Activated CD8-positive, alpha-beta T cell treated with anti-CD3 and anti-CD28 coated beads, Interleukin-2, amount 10 ng/mL, durations not matched to agents 7 days and 5 days (primary cell): ENCODE measurements around the gene CEACAM3. TPM values are rescaled to one million over a fixed set of nuclear protein-coding genes. Genes with fewer than 3 reads are reported as not detected.

ENCODE experiments used
- ATAC-seq: fragments of 150-1000 bp; cut with Tn5 transposase; one replicate; pipeline ENCODE4 v1.10.0; 2021; ENCODE audit warnings: moderate library complexity
- CTCF ChIA-PET: fragments of 350-600 bp; sonication (Branson Sonifier 250); formaldehyde crosslinking; loops from one replicate; lab custom pipeline; 2021; ENCODE audit warnings: antibody characterized with exemption; lab: Charles Lee
- POLR2A ChIA-PET: fragments of 350-600 bp; sonication (Branson Sonifier 250); formaldehyde crosslinking; loops from one replicate; lab custom pipeline; 2021; ENCODE audit warnings: antibody characterized with exemption; lab: Charles Lee
- DNase-seq: peaks from one replicate; pipeline ENCODE4 v3.0.0-alpha.2; 2020
- H3K27ac Mint-ChIP-seq: one replicate; pipeline ENCODE4 v1.8.0; 2021; ENCODE audit warnings: mild to moderate bottlenecking, mixed read lengths
- H3K27me3 Mint-ChIP-seq: one replicate; pipeline ENCODE4 v1.8.0; 2021; ENCODE audit warnings: low read depth, mixed read lengths
- H3K36me3 Mint-ChIP-seq: one replicate; pipeline ENCODE4 v1.8.0; 2021; ENCODE audit warnings: low read depth, mixed read lengths
- H3K4me1 Mint-ChIP-seq: one replicate; pipeline ENCODE4 v1.8.0; 2021; ENCODE audit warnings: low read depth, mixed read lengths
- H3K4me3 Mint-ChIP-seq: one replicate; pipeline ENCODE4 v1.8.0; 2021; ENCODE audit warnings: mild to moderate bottlenecking, mixed read lengths
- H3K9me3 Mint-ChIP-seq: one replicate; pipeline ENCODE4 v1.8.0; 2022; ENCODE audit warnings: mixed read lengths; ENCODE audit not compliant: insufficient read depth
- total RNA-seq, 2 experiments: library from RNA; stranded (reverse); gene quantifications; one replicate each; pipeline ENCODE4 v1.2.3, GENCODE V29; 2021

Gene CEACAM3
- total RNA-seq, 2 experiments from 2014 or later, result not detected

- CTCF ChIA-PET, result no interaction called here
- DNase-seq, result no peak
- no peak overlapping the region for H3K27ac Mint-ChIP-seq
Measured at GRCh38 chr19:41845051-41845590, 48.7 kb downstream of the CEACAM3 start.

GRCh38 chr19:41847351-41848105 lies 51.1 kb downstream of the CEACAM3 start:
- CTCF ChIA-PET, result interaction anchor here (1.5 kb wide), 1 partner anchor 26 kb away, joined by 3 read pairs; no protein-coding TSS in a partner anchor

More at GRCh38 chr19:41845051-41845590, 48.7 kb downstream of the CEACAM3 start:
- POLR2A ChIA-PET, result no interaction called here
- no peak for ATAC-seq
- peaks cover 8% of the 10 kb centered on the region for H3K27me3 Mint-ChIP-seq
- H3K4me1 Mint-ChIP-seq, result no peaks in the 10 kb centered on the region
- no peak overlapping the region for H3K4me3 Mint-ChIP-seq
- no peaks in the 10 kb centered on the region for H3K36me3 Mint-ChIP-seq
- no peaks in the 10 kb centered on the region for H3K9me3 Mint-ChIP-seq

GRCh38 chr19:41848666-41849065 lies 52.3 kb downstream of the CEACAM3 start:
- Mint-ChIP-seq H3K9me3 (no peaks in the 10 kb centered on the region), H3K36me3 (no peaks in the 10 kb centered on the region), H3K27me3 (peaks cover 22% of the 10 kb centered on the region), H3K27ac (no peak overlapping the region), H3K4me1 (no peaks in the 10 kb centered on the region), H3K4me3 (no peak overlapping the region)
- ChIA-PET POLR2A (no interaction called here), CTCF (interaction anchor here (1.1 to 1.7 kb wide), 3 partner anchors 11 to 95 kb away, joined by 4 read pairs; no protein-coding TSS in a partner anchor)
- no peak for DNase-seq
- ATAC-seq, result no peak

More at GRCh38 chr19:41847351-41848105, 51.1 kb downstream of the CEACAM3 start:
- POLR2A ChIA-PET, result no interaction called here
- Mint-ChIP-seq H3K27me3 (peaks cover 19% of the 10 kb centered on the region), H3K9me3 (no peaks in the 10 kb centered on the region), H3K4me3 (no peak overlapping the region), H3K4me1 (no peaks in the 10 kb centered on the region), H3K27ac (no peak overlapping the region), H3K36me3 (no peaks in the 10 kb centered on the region)
- ATAC-seq (no peak), DNase-seq (no peak)

GRCh38 chr19:41849067-41849466 lies 52.7 kb downstream of the CEACAM3 start:
- DNase-seq, result no peak
- no peak for ATAC-seq
- CTCF ChIA-PET, result interaction anchor here (1.1 to 1.7 kb wide), 3 partner anchors 10 to 96 kb away, joined by 4 read pairs; no protein-coding TSS in a partner anchor
- H3K4me1 Mint-ChIP-seq, result no peaks in the 10 kb centered on the region
- no peak overlapping the region for H3K27ac Mint-ChIP-seq
- peaks cover 22% of the 10 kb centered on the region for H3K27me3 Mint-ChIP-seq
- H3K9me3 Mint-ChIP-seq, result no peaks in the 10 kb centered on the region
- no peak overlapping the region for H3K4me3 Mint-ChIP-seq
- POLR2A ChIA-PET, result no interaction called here
- no peaks in the 10 kb centered on the region for H3K36me3 Mint-ChIP-seq

DNA sequence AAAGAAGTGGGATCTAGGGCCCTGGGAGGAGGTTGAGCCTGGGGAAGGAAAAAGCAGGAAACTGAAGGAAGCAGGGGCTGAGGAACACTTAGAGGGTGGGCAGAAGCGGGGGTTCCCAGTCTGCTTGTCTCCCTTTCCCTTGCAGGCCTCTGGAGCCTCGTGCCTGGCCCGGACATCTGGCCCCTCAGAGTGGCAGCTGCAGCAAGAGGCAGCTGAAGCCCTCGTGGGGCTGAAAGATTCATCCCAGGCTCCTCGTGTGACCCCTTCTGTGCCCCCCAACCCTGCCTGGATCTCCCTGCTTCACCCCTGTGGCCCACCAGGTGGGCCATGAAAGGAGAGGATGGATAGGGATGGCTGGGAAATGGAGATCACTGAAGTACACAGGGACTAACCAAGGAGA lies 54.0 kb downstream of the CEACAM3 start:
- Mint-ChIP-seq H3K4me1 (no peaks in the 10 kb centered on the region), H3K9me3 (no peaks in the 10 kb centered on the region), H3K4me3 (no peak overlapping the region), H3K27me3 (peaks cover 31% of the 10 kb centered on the region), H3K27ac (no peak overlapping the region), H3K36me3 (no peaks in the 10 kb centered on the region)
- DNase-seq (no peak), ATAC-seq (no peak)
- ChIA-PET POLR2A (no interaction called here), CTCF (interaction anchor here (1.4 to 1.7 kb wide), 3 partner anchors 9 to 97 kb away, joined by 4 read pairs; no protein-coding TSS in a partner anchor)

- CTCF ChIA-PET, result interaction anchor here (1.1 to 2.8 kb wide), 4 partner anchors 8 to 183 kb away, joined by 3 to 8 read pairs (median 4); no protein-coding TSS in a partner anchor
- DNase-seq (no peak), ATAC-seq (no peak)
- Mint-ChIP-seq H3K27me3 (peaks cover 30% of the 10 kb centered on the region), H3K27ac (no peak overlapping the region), H3K4me3 (no peak overlapping the region), H3K9me3 (no peaks in the 10 kb centered on the region), H3K4me1 (no peaks in the 10 kb centered on the region), H3K36me3 (no peaks in the 10 kb centered on the region)
- POLR2A ChIA-PET, result interaction anchor here (0.7 kb wide), 1 partner anchor 9 kb away, joined by 3 read pairs; no protein-coding TSS in a partner anchor
Measured at GRCh38 chr19:41851456-41851855, 55.1 kb downstream of the CEACAM3 start.

DNA sequence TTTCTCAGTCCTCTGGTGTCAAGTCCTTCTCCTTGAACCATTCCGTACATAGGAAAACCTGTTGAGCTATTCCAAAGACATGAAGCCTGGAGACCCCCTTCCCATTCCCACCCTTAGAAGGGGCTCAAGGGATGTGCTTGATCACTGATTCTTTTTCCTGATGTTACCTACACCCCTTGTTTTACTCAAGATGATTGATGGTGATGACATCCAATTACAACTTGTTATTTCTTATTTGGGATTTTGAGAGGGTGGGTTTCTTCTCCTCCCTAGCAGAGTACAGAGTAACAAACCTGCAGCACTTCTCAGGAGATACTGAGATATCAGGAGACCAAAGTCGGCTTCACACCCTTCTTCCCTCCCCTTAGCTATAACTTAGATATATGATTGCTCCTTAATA lies 57.0 kb downstream of the CEACAM3 start:
- H3K9me3 Mint-ChIP-seq, result no peaks in the 10 kb centered on the region
- no peak overlapping the region for H3K4me3 Mint-ChIP-seq
- CTCF ChIA-PET, result interaction anchor here (1.3 to 2.8 kb wide), 2 partner anchors 58 to 106 kb away, joined by 3 to 8 read pairs; partner anchors contain the start of gene RABAC1
- no peaks in the 10 kb centered on the region for H3K36me3 Mint-ChIP-seq
- H3K27me3 Mint-ChIP-seq, result peaks cover 34% of the 10 kb centered on the region
- POLR2A ChIA-PET, result no interaction called here
- H3K4me1 Mint-ChIP-seq, result no peaks in the 10 kb centered on the region
- no peak for ATAC-seq
- no peak for DNase-seq
- no peak overlapping the region for H3K27ac Mint-ChIP-seq

- no peak for DNase-seq
- ChIA-PET CTCF (interaction anchor here (1.3 to 2.8 kb wide), 2 partner anchors 59 to 105 kb away, joined by 3 to 8 read pairs; partner anchors contain the start of gene RABAC1), POLR2A (no interaction called here)
- no peaks in the 10 kb centered on the region for H3K9me3 Mint-ChIP-seq
- H3K4me3 Mint-ChIP-seq, result no peak overlapping the region
- H3K27me3 Mint-ChIP-seq, result peaks cover 34% of the 10 kb centered on the region
- no peak for ATAC-seq
- H3K27ac Mint-ChIP-seq, result no peak overlapping the region
- H3K36me3 Mint-ChIP-seq, result no peaks in the 10 kb centered on the region
- no peaks in the 10 kb centered on the region for H3K4me1 Mint-ChIP-seq
Measured at GRCh38 chr19:41853768-41854167, 57.4 kb downstream of the CEACAM3 start.

- peaks cover 37% of the 10 kb centered on the region for H3K36me3 Mint-ChIP-seq
- peaks cover 38% of the 10 kb centered on the region for H3K4me1 Mint-ChIP-seq
- H3K27ac Mint-ChIP-seq, result peak overlapping the region; percentile 96
- DNase-seq (no peak), ATAC-seq (no peak)
- ChIA-PET POLR2A (interaction anchor here (1.4 to 11.9 kb wide), 5 partner anchors 12 to 116 kb away, joined by 3 to 192 read pairs (median 20); partner anchors contain the start of genes ARHGEF1 and CD79A), CTCF (interaction anchor here (0.6 to 4.1 kb wide), 23 partner anchors 8 to 283 kb away, joined by 3 to 45 read pairs (median 4); partner anchors contain the start of genes CD79A, CEACAM21 and RABAC1)
- H3K27me3 Mint-ChIP-seq, result peaks cover 14% of the 10 kb centered on the region
- H3K9me3 Mint-ChIP-seq, result no peaks in the 10 kb centered on the region
- peak overlapping the region; percentile 88 for H3K4me3 Mint-ChIP-seq
Measured at GRCh38 chr19:41859213-41859617, 62.8 kb downstream of the CEACAM3 start.

GRCh38 chr19:41859618-41860418 lies 63.4 kb downstream of the CEACAM3 start, which contains the start of gene RPS19:
TSS of gene RPS19 (plus strand) at chr19:41860255. CDS start at chr19:41860775, 520 bp downstream.
- Mint-ChIP-seq H3K36me3 (peaks cover 43% of the 10 kb centered on the region), H3K4me3 (peak within 1 kb of the TSS; percentile 88), H3K9me3 (no peaks in the 10 kb centered on the region), H3K27ac (peak within 1 kb of the TSS; percentile 96), H3K27me3 (peaks cover 8% of the 10 kb centered on the region), H3K4me1 (peaks cover 44% of the 10 kb centered on the region)
- DNase-seq (peak; percentile 99), ATAC-seq (peak; percentile 87)
- POLR2A ChIA-PET, result interaction anchor here (1.2 to 11.9 kb wide), 8 partner anchors 9 to 115 kb away, joined by 3 to 192 read pairs (median 12); partner anchors contain the start of genes ARHGEF1 and CD79A
- CTCF ChIA-PET, result interaction anchor here (0.6 to 4.1 kb wide), 25 partner anchors 9 to 218 kb away, joined by 3 to 45 read pairs (median 4); partner anchors contain the start of genes CD79A, ERFL and RABAC1
